Fibroblast of lung (primary cell): Measurements from ENCODE around the gene DBR1. TPM values are rescaled to one million over a fixed set of nuclear protein-coding genes. Genes with fewer than 3 reads are reported as not detected.

ENCODE experiments used
- DNase-seq, 2 donors: peaks; one replicate each; pipeline versions ENCODE4 v3.0.0 to v3.0.0-alpha.2; 2010; ENCODE audit warnings: low read depth in 2 of 2
- H2AFZ ChIP-seq: 2 replicates; pipeline ENCODE4 v1.5.1; 2012; ENCODE audit warnings: low read length, control low read depth, inconsistent platforms
- H3K27ac ChIP-seq: 2 replicates; pipeline ENCODE4 v1.5.1; 2011; ENCODE audit warnings: low read length, control low read depth; ENCODE audit not compliant: insufficient read depth
- H3K27me3 ChIP-seq: 2 replicates; pipeline ENCODE4 v1.5.1; 2011; ENCODE audit warnings: mild to moderate bottlenecking, low read length; ENCODE audit not compliant: control insufficient read depth, insufficient read depth
- H3K36me3 ChIP-seq: 2 replicates; pipeline ENCODE4 v1.5.1; 2011; ENCODE audit warnings: low read length; ENCODE audit not compliant: control insufficient read depth, insufficient read depth
- H3K4me1 ChIP-seq: 2 replicates; pipeline ENCODE4 v1.5.1; 2011; ENCODE audit warnings: low read length; ENCODE audit not compliant: control insufficient read depth, insufficient read depth; ENCODE audit errors: extremely low read depth
- H3K4me2 ChIP-seq: 2 replicates; pipeline ENCODE4 v1.5.1; 2011; ENCODE audit warnings: low read length, control low read depth; ENCODE audit not compliant: insufficient read depth; ENCODE audit errors: extremely low read depth
- H3K4me3 ChIP-seq, 4 experiments: fragments of 200-600 bp in 1 of 4; sonication (generic) in 1 of 4; replicated peaks in 1 of 4; 2 replicates each; pipeline ENCODE4 v1.5.1; 2011 to 2016; ENCODE audit warnings: low read length in 4 of 4, low read depth in 3 of 4, mild to moderate bottlenecking in 3 of 4, control low read depth in 2 of 4, inconsistent platforms in 1 of 4, mixed read lengths in 1 of 4; ENCODE audit not compliant: insufficient read depth in 1 of 4; ENCODE audit errors: control extremely low read depth in 1 of 4
- H3K79me2 ChIP-seq: 2 replicates; pipeline ENCODE4 v1.5.1; 2012; ENCODE audit warnings: mild to moderate bottlenecking, low read length, inconsistent platforms; ENCODE audit not compliant: control insufficient read depth, insufficient read depth
- H3K9ac ChIP-seq: 2 replicates; pipeline ENCODE4 v1.5.1; 2011; ENCODE audit warnings: mild to moderate bottlenecking, low read length, control low read depth; ENCODE audit not compliant: insufficient read depth
- H3K9me3 ChIP-seq: 2 replicates; pipeline ENCODE4 v1.5.1; 2012; ENCODE audit warnings: low read depth, low read length; ENCODE audit not compliant: control insufficient read depth, insufficient read depth
- H4K20me1 ChIP-seq: 2 replicates; pipeline ENCODE4 v1.5.1; 2011; ENCODE audit warnings: low read length; ENCODE audit not compliant: control insufficient read depth, insufficient read depth; ENCODE audit errors: extremely low read depth
- CTCF ChIP-seq, 2 donors: IDR thresholded peaks in 1 of 2; conservative IDR thresholded peaks in 1 of 2; 1 replicate in 1 of 2; 2 replicates in 1 of 2; pipeline ENCODE4 v1.5.1; 2011 to 2012; ENCODE audit warnings: low read length in 2 of 2, control low read depth in 1 of 2, inconsistent platforms in 1 of 2, low read depth in 1 of 2, mild to moderate bottlenecking in 1 of 2
- EZH2 ChIP-seq: IDR thresholded peaks from 2 replicates; pipeline ENCODE4 v1.5.1; 2012; ENCODE audit warnings: low read length, control low read depth, mild to moderate bottlenecking; ENCODE audit errors: missing control alignments
- polyA plus RNA-seq, 2 donors: library from polyadenylated mRNA; depleted of rRNA in 1 of 2; stranded (reverse) in 1 of 2; unstranded in 1 of 2; fragments of >200 nt; gene quantifications; 2 replicates each; pipeline ENCODE4 v1.2.1, GENCODE V29; 2011 to 2012; ENCODE audit warnings: missing spikeins in 1 of 2
- total RNA-seq: library from RNA; depleted of rRNA; stranded (reverse); fragments of >200 nt; gene quantifications from 2 replicates; pipeline ENCODE4 v1.2.1, GENCODE V29; 2014

Gene DBR1
- total and polyA plus RNA-seq, 2 donors (not counting 1 experiment from before 2014, with no cell fraction given): 16.2 to 19.7 TPM

DNA sequence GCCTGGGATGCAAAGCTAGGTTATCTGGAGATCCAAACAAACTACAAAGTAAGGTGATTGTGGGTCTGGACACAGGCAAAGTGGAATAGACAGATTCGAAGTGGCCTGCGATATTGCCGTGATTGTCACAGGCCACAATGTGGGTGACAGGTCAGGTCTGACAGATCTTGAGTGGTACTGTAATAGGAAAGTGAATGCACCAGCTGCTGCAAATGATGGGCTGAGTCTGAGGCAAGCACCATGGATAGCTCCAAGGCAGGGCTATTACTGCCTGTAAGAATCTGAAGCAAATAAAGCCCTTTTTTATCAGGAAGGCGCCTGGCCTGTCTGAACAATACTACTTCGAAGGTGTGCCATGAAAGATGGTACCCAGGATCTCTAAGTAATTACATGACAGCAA is 22.3 kb upstream of the DBR1 start:
- no peaks in the 10 kb centered on the region for H3K4me1 ChIP-seq
- no peaks in the 10 kb centered on the region for H3K27me3 ChIP-seq
- no peak overlapping the region for H3K9ac ChIP-seq
- peaks cover 70% of the 10 kb centered on the region for H3K79me2 ChIP-seq
- no peak for TF ChIP-seq EZH2
- TF ChIP-seq CTCF (conservative IDR thresholded peaks at IDR 0.05 in 1 of 2, IDR thresholded peaks at IDR 0.05 in 1 of 2; ENCODE audit: low read depth in 1 of 2, low read length in 2 of 2): no peak
- peaks cover 6% of the 10 kb centered on the region for H4K20me1 ChIP-seq
- H3K4me3 ChIP-seq: no peak overlapping the region
- no peaks in the 10 kb centered on the region for H3K9me3 ChIP-seq
- H2AFZ ChIP-seq: no peak overlapping the region
- H3K27ac ChIP-seq: no peak overlapping the region
- H3K36me3 ChIP-seq: no peaks in the 10 kb centered on the region
- DNase-seq: peak; percentile 34 to 52
- no peak overlapping the region for H3K4me2 ChIP-seq

DNA sequence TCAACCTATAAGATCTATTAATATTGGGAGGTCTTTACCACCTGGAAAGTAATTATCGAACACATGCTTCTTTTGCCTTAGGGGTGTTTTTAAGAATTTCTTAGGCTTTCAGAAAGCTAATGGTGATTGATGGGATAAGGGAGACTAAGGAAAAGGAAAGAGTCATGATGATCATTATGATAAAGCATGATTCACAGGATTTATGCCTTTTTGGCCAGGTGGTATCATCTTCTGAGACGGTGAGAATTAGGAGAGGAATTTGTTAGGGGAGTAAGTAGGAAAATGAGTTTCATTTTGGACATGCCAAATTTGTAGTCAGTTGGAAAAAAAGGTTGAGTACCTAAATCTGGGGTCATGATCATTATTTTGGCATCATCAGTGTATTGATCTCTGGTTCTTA is 21.3 kb upstream of the DBR1 start:
- H4K20me1 ChIP-seq: peaks cover 8% of the 10 kb centered on the region
- TF ChIP-seq EZH2: no peak

GRCh38 chr3:138195481-138195880 is 20.8 kb upstream of the DBR1 start:
- TF ChIP-seq EZH2 (no peak), CTCF (conservative IDR thresholded peaks at IDR 0.05 in 1 of 2, IDR thresholded peaks at IDR 0.05 in 1 of 2; ENCODE audit: low read depth in 1 of 2, low read length in 2 of 2) (no peak)
- Histone ChIP-seq H3K9me3 (no peaks in the 10 kb centered on the region), H3K36me3 (no peaks in the 10 kb centered on the region), H3K27me3 (no peaks in the 10 kb centered on the region), H3K79me2 (peaks cover 72% of the 10 kb centered on the region), H3K27ac (no peak overlapping the region), H3K4me1 (no peaks in the 10 kb centered on the region), H4K20me1 (peaks cover 8% of the 10 kb centered on the region), H3K4me2 (no peak overlapping the region), H2AFZ (no peak overlapping the region), H3K4me3 (no peak overlapping the region), H3K9ac (no peak overlapping the region)
- DNase-seq: no peak

More for the DNA sequence above, 21.3 kb upstream of the DBR1 start:
- no peak for DNase-seq
- no peak overlapping the region for H2AFZ ChIP-seq
- no peaks in the 10 kb centered on the region for H3K9me3 ChIP-seq
- H3K36me3 ChIP-seq: no peaks in the 10 kb centered on the region
- no peak overlapping the region for H3K9ac ChIP-seq
- peaks cover 72% of the 10 kb centered on the region for H3K79me2 ChIP-seq
- H3K4me2 ChIP-seq: no peak overlapping the region
- no peak overlapping the region for H3K4me3 ChIP-seq
- no peaks in the 10 kb centered on the region for H3K4me1 ChIP-seq
- H3K27ac ChIP-seq: no peak overlapping the region
- H3K27me3 ChIP-seq: no peaks in the 10 kb centered on the region
